ENCODE results near the gene SIGLEC12.

- TF ChIP-seq CTCF (IDR thresholded peaks at IDR 0.05): no peak
- no peak for TF ChIP-seq POLR2A (IDR thresholded peaks at IDR 0.05)
Observed at GRCh38 chr19:51477344-51477743, 24.3 kb downstream of the SIGLEC12 start.

All from thyroid gland (tissue), 4 donors.